OCI-LY7 (cell line): ENCODE measurements around the gene TRIM72. TPM values are rescaled to one million over a fixed set of nuclear protein-coding genes. Genes with fewer than 3 reads are reported as not detected.
"Not testable (repeated sequence)": the region's sequence is repeated elsewhere in the genome, so short reads cannot be mapped to it uniquely, and the experiment has no call there.

Experiments used
- BruUV-seq: library from RNA; stranded (reverse); fragments of 400-500 nt; replicated peaks from 2 replicates; lab custom pipeline; 2021; lab: Mats Ljungman, UMichigan
- CTCF ChIA-PET: fragments of 300-600 bp; sonication (Branson Sonifier 250); formaldehyde crosslinking; loops from one replicate; lab custom pipeline; 2022; ENCODE audit warnings: antibody characterized with exemption; ENCODE audit not compliant: unreplicated experiment; lab: Charles Lee
- POLR2A ChIA-PET: fragments of 300-600 bp; sonication (Branson Sonifier 250); formaldehyde crosslinking; loops from one replicate; lab custom pipeline; 2022; ENCODE audit warnings: antibody characterized with exemption; lab: Charles Lee
- DNase-seq: peaks from one replicate; pipeline ENCODE4 v3.0.0-alpha.2; 2015; ENCODE audit warnings: low spot score
- H2AFZ ChIP-seq: fragments of 200-600 bp; sonication (generic), shearing (Covaris generic); 2 replicates; pipeline ENCODE4 v1.6.1; 2014; ENCODE audit warnings: mild to moderate bottlenecking, antibody characterized with exemption, low read length, moderate library complexity
- H3K27ac ChIP-seq: fragments of 200-600 bp; sonication (generic); 2 replicates; pipeline ENCODE4 v1.5.1; 2014; ENCODE audit warnings: mixed run types, low read depth, mild to moderate bottlenecking, moderate library complexity, low read length, inconsistent platforms; ENCODE audit not compliant: poor library complexity, severe bottlenecking
- H3K36me3 ChIP-seq: fragments of 200-600 bp; sonication (generic); 2 replicates; pipeline ENCODE4 v1.6.1; 2014; ENCODE audit warnings: mild to moderate bottlenecking, antibody characterized with exemption, low read length, moderate library complexity, mixed read lengths; ENCODE audit not compliant: insufficient read depth
- H3K4me1 ChIP-seq: fragments of 200-600 bp; sonication (generic); 2 replicates; pipeline ENCODE4 v1.5.1; 2014; ENCODE audit warnings: mild to moderate bottlenecking, low read length; ENCODE audit not compliant: insufficient read depth, poor library complexity, severe bottlenecking
- H3K4me2 ChIP-seq: fragments of 200-600 bp; sonication (generic); 2 replicates; pipeline ENCODE4 v1.6.1; 2014; ENCODE audit warnings: mild to moderate bottlenecking, low read length
- H3K4me3 ChIP-seq: fragments of 200-600 bp; sonication (generic); 2 replicates; pipeline ENCODE4 v1.5.1; 2014; ENCODE audit warnings: mild to moderate bottlenecking, low read depth, low read length; ENCODE audit not compliant: poor library complexity, severe bottlenecking
- H3K79me2 ChIP-seq: fragments of 200-600 bp; sonication (generic); 2 replicates; pipeline ENCODE4 v1.6.1; 2016; ENCODE audit warnings: low read depth, mild to moderate bottlenecking, low read length, moderate library complexity, mixed read lengths; ENCODE audit not compliant: insufficient read depth
- H3K9me2 ChIP-seq: fragments of 200-600 bp; sonication (generic); 2 replicates; pipeline ENCODE4 v1.6.1; 2016; ENCODE audit warnings: mild to moderate bottlenecking, low read length, mixed read lengths; ENCODE audit not compliant: insufficient read depth
- H3K9me3 ChIP-seq: fragments of 200-600 bp; sonication (generic); 2 replicates; pipeline ENCODE4 v1.6.1; 2014; ENCODE audit warnings: mild to moderate bottlenecking, mixed run types, low read length, mixed read lengths
- H4K20me1 ChIP-seq: fragments of 200-600 bp; sonication (generic); 2 replicates; pipeline ENCODE4 v1.6.1; 2014; ENCODE audit warnings: mild to moderate bottlenecking, antibody characterized with exemption, low read length, moderate library complexity, mixed read lengths; ENCODE audit not compliant: insufficient read depth
- CTCF ChIP-seq: fragments of 200-600 bp; sonication (generic); conservative IDR thresholded peaks from 2 replicates; pipeline ENCODE4 v1.5.1; 2014; ENCODE audit warnings: mild to moderate bottlenecking, antibody characterized with exemption, low read length, moderate library complexity, mixed read lengths
- EZH2phosphoT487 ChIP-seq: fragments of 200-600 bp; sonication (generic); IDR thresholded peaks from 2 replicates; pipeline ENCODE4 v1.6.1; 2018; ENCODE audit warnings: low read depth, borderline replicate concordance, mild to moderate bottlenecking, mixed run types, antibody characterized with exemption, low read length, moderate library complexity, mixed read lengths
- intact Hi-C: fragments of 100-400 bp; cut with micrococcal nuclease; formaldehyde crosslinking; loops from one replicate; pipeline ENCODE4 v1.10.0; 2022; ENCODE audit not compliant: unreplicated experiment
- total RNA-seq, 2 experiments: library from RNA; depleted of rRNA in 1 of 2; stranded (reverse); fragments of >200 nt in 1 of 2; shearing (Covaris generic) in 1 of 2; gene quantifications; 2 replicates each; pipeline ENCODE4 v1.2.3, GENCODE V29; 2014 to 2022

TRIM72 gene
- total RNA-seq, 2 experiments from 2014 or later, result 0.13 to 1.1 TPM

GRCh38 chr16:31168848-31169247 is 45.1 kb upstream of the TRIM72 start:
- CTCF ChIA-PET, result no interaction called here
- POLR2A ChIA-PET, result no interaction called here

GRCh38 chr16:31170048-31170447 is 43.9 kb upstream of the TRIM72 start:
- CTCF ChIA-PET, H3K4me2 ChIP-seq, H3K27ac ChIP-seq, H3K36me3 ChIP-seq, POLR2A ChIA-PET, H4K20me1 ChIP-seq, intact Hi-C loops, H3K9me2 ChIP-seq, H3K4me1 ChIP-seq, BruUV-seq, H3K79me2 ChIP-seq, DNase-seq, H2AFZ ChIP-seq, H3K4me3 ChIP-seq, H3K9me3 ChIP-seq: not testable (repeated sequence)

More at GRCh38 chr16:31168848-31169247, 45.1 kb upstream of the TRIM72 start:
- no TSS peak for BruUV-seq
- Histone ChIP-seq H3K9me3 (no peaks in the 10 kb centered on the region), H3K4me2 (no peak overlapping the region), H2AFZ (no peak overlapping the region), H4K20me1 (no peaks in the 10 kb centered on the region), H3K36me3 (no peaks in the 10 kb centered on the region), H3K27ac (no peak overlapping the region), H3K4me3 (no peak overlapping the region), H3K79me2 (no peaks in the 10 kb centered on the region), H3K9me2 (no peaks in the 10 kb centered on the region), H3K4me1 (no peaks in the 10 kb centered on the region)
- DNase-seq, result no peak
- intact Hi-C loops, result no loop called here
- no peak for TF ChIP-seq EZH2phosphoT487
- no peak for TF ChIP-seq CTCF

GRCh38 chr16:31177136-31177535 is 36.8 kb upstream of the TRIM72 start:
- BruUV-seq, result no TSS peak
- Histone ChIP-seq H3K36me3 (peaks cover 21% of the 10 kb centered on the region), H3K9me2 (no peaks in the 10 kb centered on the region), H3K4me3 (no peak overlapping the region), H4K20me1 (peaks cover 15% of the 10 kb centered on the region), H3K9me3 (no peaks in the 10 kb centered on the region), H3K79me2 (peaks cover 33% of the 10 kb centered on the region), H3K4me1 (peaks cover 32% of the 10 kb centered on the region), H3K4me2 (peak overlapping the region; percentile 51), H3K27ac (peak overlapping the region; percentile 9), H2AFZ (peak overlapping the region; percentile 93)
- intact Hi-C loops, result no loop called here
- TF ChIP-seq CTCF, result no peak
- no peak for TF ChIP-seq EZH2phosphoT487
- POLR2A ChIA-PET, result interaction anchor here (0.6 to 0.9 kb wide), 3 partner anchors 17 to 64 kb away, joined by 3 to 6 read pairs (median 3); no protein-coding TSS in a partner anchor
- peak; percentile 58 for DNase-seq
- CTCF ChIA-PET, result no interaction called here
